ENCODE results near the gene ACO1.

DNA sequence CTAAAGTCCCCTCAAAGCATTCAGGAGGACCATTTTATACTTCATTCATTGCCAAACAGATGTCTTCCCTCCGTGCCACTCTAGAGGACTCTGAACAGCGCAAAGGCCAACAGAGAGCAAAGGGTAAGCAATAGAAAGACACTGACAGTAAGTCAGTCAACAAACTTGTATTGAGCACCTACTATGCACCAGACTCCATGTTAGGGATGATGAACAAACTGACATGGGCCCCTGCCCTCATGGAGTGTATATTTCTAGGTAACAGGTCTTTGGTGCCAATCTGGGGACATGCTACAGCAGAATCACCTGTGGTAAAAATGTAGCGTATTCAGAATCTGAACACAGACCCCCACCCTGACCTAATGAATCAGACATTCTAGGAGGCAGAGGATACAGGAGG is 3.5 kb upstream of the ACO1 start:
- TF ChIP-seq, protein P1, sequence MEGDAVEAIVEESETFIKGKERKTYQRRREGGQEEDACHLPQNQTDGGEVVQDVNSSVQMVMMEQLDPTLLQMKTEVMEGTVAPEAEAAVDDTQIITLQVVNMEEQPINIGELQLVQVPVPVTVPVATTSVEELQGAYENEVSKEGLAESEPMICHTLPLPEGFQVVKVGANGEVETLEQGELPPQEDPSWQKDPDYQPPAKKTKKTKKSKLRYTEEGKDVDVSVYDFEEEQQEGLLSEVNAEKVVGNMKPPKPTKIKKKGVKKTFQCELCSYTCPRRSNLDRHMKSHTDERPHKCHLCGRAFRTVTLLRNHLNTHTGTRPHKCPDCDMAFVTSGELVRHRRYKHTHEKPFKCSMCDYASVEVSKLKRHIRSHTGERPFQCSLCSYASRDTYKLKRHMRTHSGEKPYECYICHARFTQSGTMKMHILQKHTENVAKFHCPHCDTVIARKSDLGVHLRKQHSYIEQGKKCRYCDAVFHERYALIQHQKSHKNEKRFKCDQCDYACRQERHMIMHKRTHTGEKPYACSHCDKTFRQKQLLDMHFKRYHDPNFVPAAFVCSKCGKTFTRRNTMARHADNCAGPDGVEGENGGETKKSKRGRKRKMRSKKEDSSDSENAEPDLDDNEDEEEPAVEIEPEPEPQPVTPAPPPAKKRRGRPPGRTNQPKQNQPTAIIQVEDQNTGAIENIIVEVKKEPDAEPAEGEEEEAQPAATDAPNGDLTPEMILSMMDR (IDR thresholded peaks at IDR 0.05; ENCODE audit: insufficient read depth, low read depth, low read length): no peak
- TF ChIP-seq EZH2 (IDR thresholded peaks at IDR 0.05; ENCODE audit: insufficient read depth, low read length): no peak

All from astrocyte (in vitro differentiated cells and primary cell).